Ascending aorta (tissue), 2 donors: ENCODE measurements around the gene AP5B1. TPM values are rescaled to one million over a fixed set of nuclear protein-coding genes. Genes with fewer than 3 reads are reported as not detected.
A peak's percentile ranks its signal among the peaks of the same experiment; 100 is the strongest.

ENCODE experiments used
- DNase-seq, 2 donors: peaks; one replicate each; pipeline ENCODE4 v3.0.0-alpha.2; 2019; ENCODE audit warnings: low spot score in 2 of 2
- H3K27ac ChIP-seq, 2 donors: fragments of 200-600 bp; sonication (generic); one replicate each; pipeline ENCODE4 v1.5.1; 2016 to 2017; ENCODE audit warnings: mild to moderate bottlenecking in 1 of 2
- H3K27me3 ChIP-seq: fragments of 200-600 bp; sonication (generic); one replicate; pipeline ENCODE4 v1.5.1; 2017
- H3K36me3 ChIP-seq, 2 donors: fragments of 200-600 bp; sonication (generic); one replicate each; pipeline ENCODE4 v1.5.1; 2016
- H3K4me1 ChIP-seq, 2 donors: fragments of 200-600 bp; sonication (generic); one replicate each; pipeline ENCODE4 v1.5.1; 2016 to 2017; ENCODE audit warnings: mild to moderate bottlenecking in 1 of 2
- H3K4me3 ChIP-seq, 2 donors: fragments of 200-600 bp; sonication (generic); one replicate each; pipeline ENCODE4 v1.5.1; 2016 to 2017; ENCODE audit warnings: mild to moderate bottlenecking in 1 of 2
- H3K9me3 ChIP-seq, 2 donors: fragments of 200-600 bp; sonication (generic); one replicate each; pipeline ENCODE4 v1.5.1; 2016
- intact Hi-C: fragments of 100-400 bp; cut with DNase I; formaldehyde crosslinking; loops from one replicate; pipeline ENCODE4 v1.15.1; 2023
- total RNA-seq: library from RNA; depleted of rRNA; stranded (reverse); fragments of >200 nt; gene quantifications from one replicate; pipeline ENCODE4 v1.1.0, GENCODE V29; 2016
- TF ChIP-seq, protein P1 (sequence below), 3 experiments: fragments of 200-600 bp in 2 of 3; fragments of 450-650 bp in 1 of 3; sonication (generic) in 2 of 3; IDR thresholded peaks; one replicate each; pipeline ENCODE4 v1.5.1; 2016 to 2019; ENCODE audit warnings: antibody characterized with exemption in 3 of 3, mild to moderate bottlenecking in 1 of 3, moderate library complexity in 1 of 3

Gene AP5B1
- total RNA-seq, 1 donor from 2014 or later = 31.8 TPM

GRCh38 chr11:65817835-65818680, 37.3 kb upstream of the AP5B1 start:
- TF ChIP-seq, protein P1, sequence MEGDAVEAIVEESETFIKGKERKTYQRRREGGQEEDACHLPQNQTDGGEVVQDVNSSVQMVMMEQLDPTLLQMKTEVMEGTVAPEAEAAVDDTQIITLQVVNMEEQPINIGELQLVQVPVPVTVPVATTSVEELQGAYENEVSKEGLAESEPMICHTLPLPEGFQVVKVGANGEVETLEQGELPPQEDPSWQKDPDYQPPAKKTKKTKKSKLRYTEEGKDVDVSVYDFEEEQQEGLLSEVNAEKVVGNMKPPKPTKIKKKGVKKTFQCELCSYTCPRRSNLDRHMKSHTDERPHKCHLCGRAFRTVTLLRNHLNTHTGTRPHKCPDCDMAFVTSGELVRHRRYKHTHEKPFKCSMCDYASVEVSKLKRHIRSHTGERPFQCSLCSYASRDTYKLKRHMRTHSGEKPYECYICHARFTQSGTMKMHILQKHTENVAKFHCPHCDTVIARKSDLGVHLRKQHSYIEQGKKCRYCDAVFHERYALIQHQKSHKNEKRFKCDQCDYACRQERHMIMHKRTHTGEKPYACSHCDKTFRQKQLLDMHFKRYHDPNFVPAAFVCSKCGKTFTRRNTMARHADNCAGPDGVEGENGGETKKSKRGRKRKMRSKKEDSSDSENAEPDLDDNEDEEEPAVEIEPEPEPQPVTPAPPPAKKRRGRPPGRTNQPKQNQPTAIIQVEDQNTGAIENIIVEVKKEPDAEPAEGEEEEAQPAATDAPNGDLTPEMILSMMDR (IDR thresholded peaks at IDR 0.05) = peak; percentile 92 to 99 (median 96)
- H3K27ac ChIP-seq = peak overlapping the region in 1 of 2 donors; percentile 25
- H3K9me3 ChIP-seq = no peaks in the 10 kb centered on the region
- H3K4me1 ChIP-seq = peaks cover 0 to 2% of the 10 kb centered on the region in 2 donors
- peak; percentile 45 to 95 for DNase-seq
- H3K4me3 ChIP-seq = peak overlapping the region; percentile 77 to 91
- H3K36me3 ChIP-seq = no peaks in the 10 kb centered on the region
- intact Hi-C loops = loop anchor here (1.0 to 2.0 kb wide), 5 partner anchors 15 to 112 kb away; partner anchors contain the start of genes RNASEH2C and SNX32
- no peaks in the 10 kb centered on the region for H3K27me3 ChIP-seq

DNA sequence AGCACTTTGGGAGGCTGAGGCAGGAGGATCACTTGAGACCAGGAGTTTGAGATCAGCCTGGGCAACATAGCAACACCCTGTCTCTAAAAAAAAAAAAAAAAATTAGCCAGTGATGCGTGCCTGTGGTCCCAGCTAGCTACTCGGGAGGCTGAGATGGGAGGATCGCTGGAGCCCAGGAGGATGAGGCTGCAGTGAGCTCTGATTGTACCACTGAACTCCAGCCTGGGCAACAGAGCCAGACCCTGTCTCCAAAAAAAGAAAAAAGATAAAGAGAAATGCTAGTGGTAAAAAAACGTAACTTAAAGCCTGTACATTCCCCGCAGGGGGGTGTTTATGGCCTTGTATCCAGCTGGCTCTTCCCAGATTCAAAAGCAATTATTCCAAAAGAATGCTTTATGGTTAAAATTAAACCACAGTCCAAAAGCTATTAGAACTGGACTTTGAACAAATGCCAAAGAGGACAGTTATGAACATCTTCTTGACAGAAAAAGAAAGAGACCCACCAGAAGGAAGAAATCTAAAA, 36.6 kb upstream of the AP5B1 start:
- intact Hi-C loops = loop anchor here (2.0 kb wide), 1 partner anchor 39 kb away; no protein-coding TSS in a partner anchor
- Histone ChIP-seq H3K36me3 (no peaks in the 10 kb centered on the region), H3K4me3 (peak overlapping the region; percentile 77 to 91), H3K4me1 (peaks cover 0 to 2% of the 10 kb centered on the region in 2 donors), H3K27ac (peak overlapping the region in 1 of 2 donors; percentile 25), H3K9me3 (no peaks in the 10 kb centered on the region), H3K27me3 (no peaks in the 10 kb centered on the region)
- DNase-seq = no peak
- TF ChIP-seq, protein P1 (IDR thresholded peaks at IDR 0.05) = no peak

GRCh38 chr11:65816696-65817095, 35.9 kb upstream of the AP5B1 start:
- Histone ChIP-seq H3K27ac (no peak overlapping the region), H3K4me1 (peaks cover 0 to 2% of the 10 kb centered on the region in 2 donors), H3K27me3 (no peaks in the 10 kb centered on the region), H3K9me3 (no peaks in the 10 kb centered on the region), H3K4me3 (peak overlapping the region in 1 of 2 donors; percentile 91), H3K36me3 (no peaks in the 10 kb centered on the region)
- intact Hi-C loops = loop anchor here (2.0 kb wide), 1 partner anchor 38 kb away; no protein-coding TSS in a partner anchor
- no peak for DNase-seq
- TF ChIP-seq, protein P1 (IDR thresholded peaks at IDR 0.05) = no peak

- Histone ChIP-seq H3K27me3 (no peaks in the 10 kb centered on the region), H3K9me3 (no peaks in the 10 kb centered on the region), H3K4me3 (no peak overlapping the region), H3K27ac (no peak overlapping the region), H3K4me1 (peaks cover 0 to 2% of the 10 kb centered on the region in 2 donors), H3K36me3 (no peaks in the 10 kb centered on the region)
- TF ChIP-seq, protein P1 (IDR thresholded peaks at IDR 0.05) = no peak
- DNase-seq = no peak
- intact Hi-C loops = no loop called here
Measured at GRCh38 chr11:65814986-65815565, 34.3 kb upstream of the AP5B1 start.

GRCh38 chr11:65814131-65814985, 33.6 kb upstream of the AP5B1 start:
- no peaks in the 10 kb centered on the region for H3K36me3 ChIP-seq
- H3K27me3 ChIP-seq = no peaks in the 10 kb centered on the region
- no peak overlapping the region for H3K4me3 ChIP-seq
- intact Hi-C loops = no loop called here
- no peak overlapping the region for H3K27ac ChIP-seq
- no peaks in the 10 kb centered on the region for H3K9me3 ChIP-seq
- H3K4me1 ChIP-seq = peaks cover 0 to 2% of the 10 kb centered on the region in 2 donors
- TF ChIP-seq, protein P1 (IDR thresholded peaks at IDR 0.05) = no peak
- DNase-seq = peak in 1 of 2 donors; percentile 72
